ENCODE data around the gene HP1BP3. TPM values are rescaled to one million over a fixed set of nuclear protein-coding genes. Genes with fewer than 3 reads are reported as not detected.

The HP1BP3 gene
- total and polyA plus RNA-seq, 2 of the 4 experiments (the other 2 are of a cell fraction), result 88.4 to 151 TPM

- TF ChIP-seq POLR2A (IDR thresholded peaks at IDR 0.05; ENCODE audit: low read depth, low read length) (no peak; the same call in none of the 2 replicates), MAZ (IDR thresholded peaks at IDR 0.05; ENCODE audit: borderline replicate concordance, low read depth, low read length) (peak; percentile 75), CEBPB (IDR thresholded peaks at IDR 0.05; ENCODE audit: low read depth, low read length) (no peak), CHD1 (IDR thresholded peaks at IDR 0.05; ENCODE audit: low read depth, low read length) (no peak)
Observed at GRCh38 chr1:20786253-20787028, 666 bp downstream of the HP1BP3 start (continued).

GRCh38 chr1:20785907-20786252 lies 1.2 kb downstream of the HP1BP3 start:
- Histone ChIP-seq H3K9me1 (ENCODE audit: insufficient read depth, low read length) (peaks cover 11% of the 10 kb centered on the region; the same call in 1 of the 2 replicates), H3K27ac (ENCODE audit: insufficient read depth, low read length) (peak overlapping the region; percentile 70), H3K27me3 (ENCODE audit: control insufficient read depth, insufficient read depth, low read length) (no peaks in the 10 kb centered on the region), H3K4me2 (ENCODE audit: low read depth, low read length) (peak overlapping the region; percentile 84), H2BK5ac (ENCODE audit: low read depth, low read length, poor library complexity, severe bottlenecking) (peak overlapping the region; percentile 82), H3K4me3 (ENCODE audit: insufficient read depth, low read depth, low read length) (peak overlapping the region; percentile 85), H3K4me1 (ENCODE audit: control insufficient read depth, insufficient read depth, low read length) (peaks cover 2% of the 10 kb centered on the region; the same call in 1 of the 2 replicates), H4K91ac (ENCODE audit: insufficient read depth, low read depth, low read length) (peak overlapping the region; percentile 78), H3K9ac (ENCODE audit: low read depth, low read length) (peak overlapping the region; percentile 71), H3K14ac (replicated peaks; ENCODE audit: low read depth, low read length) (peak overlapping the region; percentile 98), H2BK20ac (ENCODE audit: low read depth, low read length) (no peak overlapping the region), H2AK5ac (ENCODE audit: low read depth, low read length) (peak overlapping the region; percentile 51), H2BK120ac (ENCODE audit: low read depth, low read length) (peak overlapping the region; percentile 24; the same call in 1 of the 2 replicates), H3K36me3 (ENCODE audit: control insufficient read depth, insufficient read depth, low read length) (no peaks in the 10 kb centered on the region), H3K23ac (ENCODE audit: low read depth, low read length) (peak overlapping the region; percentile 94), H3K4ac (ENCODE audit: low read depth, low read length) (peak overlapping the region; percentile 95), H2AFZ (replicated peaks; ENCODE audit: low read length, poor library complexity) (peak overlapping the region; percentile 90), H3K79me1 (ENCODE audit: low read depth in 1 of 2, low read length in 2 of 2) (peaks cover 3 to 28% of the 10 kb centered on the region in 2 experiments; a peak in 3 of 4 replicates), H4K5ac (ENCODE audit: low read depth, low read length) (no peak overlapping the region), H3K9me3 (ENCODE audit: control insufficient read depth, insufficient read depth, low read length) (no peaks in the 10 kb centered on the region), H3K18ac (ENCODE audit: low read depth, low read length) (no peak overlapping the region), H4K20me1 (ENCODE audit: insufficient read depth, low read length) (peaks cover 53% of the 10 kb centered on the region), H2BK15ac (ENCODE audit: low read depth, low read length) (0 out of 3 replicates have a peak overlapping the region, but pooled peaks have one; percentile 27), H3K56ac (ENCODE audit: extremely low read depth, insufficient read depth, low read length) (peak overlapping the region; percentile 85), H4K8ac (ENCODE audit: low read depth in 2 of 2, low read length in 2 of 2) (peak overlapping the region; percentile 32 to 75; a peak in 2 of 4 replicates), H2AK9ac (replicated peaks; ENCODE audit: low read depth, low read length, poor library complexity) (peak overlapping the region; percentile 92)
- DNase-seq (no peak), ATAC-seq (ENCODE audit: low read depth) (no peak)
- BruUV-seq (replicated peaks), result no TSS peak
- intact Hi-C loops (cut with micrococcal nuclease) (loop anchor here (2.0 to 10.0 kb wide), 2 partner anchors 89 to 289 kb away; no protein-coding TSS in a partner anchor), dilution Hi-C loops (cut with HindIII; ENCODE audit: low sequenced_read_pairs, unreplicated experiment) (no loop called here), in situ Hi-C loops (cut with MboI; ENCODE audit: low sequenced_read_pairs) (loop anchor here (10.0 kb wide), 1 partner anchor 409 kb away; no protein-coding TSS in a partner anchor)
- WGBS, 2 experiments (ENCODE audit: extremely low coverage in 2 of 2, insufficient read length in 1 of 2), result 0% methylated on average over 12 of the region's 16 CpGs; no CpG with 5 or more reads in 1 of the 2 experiments
- no peak for TF ChIP-seq RAD21 (IDR thresholded peaks at IDR 0.05; ENCODE audit: low read length)
- no peak for TF ChIP-seq CHD1 (IDR thresholded peaks at IDR 0.05; ENCODE audit: low read depth, low read length)
- TF ChIP-seq MXI1 (IDR thresholded peaks at IDR 0.05; ENCODE audit: borderline replicate concordance, low read depth, low read length), result peak; percentile 44; the same call in 1 of the 2 replicates
- TF ChIP-seq USF2 (IDR thresholded peaks at IDR 0.05; ENCODE audit: low read depth, low read length), result no peak
- no peak for TF ChIP-seq FOS (IDR thresholded peaks at IDR 0.05; ENCODE audit: low read depth, low read length)
- no peak for TF ChIP-seq CEBPB (IDR thresholded peaks at IDR 0.05; ENCODE audit: low read depth, low read length)
- no peak for TF ChIP-seq RFX5 (IDR thresholded peaks at IDR 0.05; ENCODE audit: low read depth, low read length)
- TF ChIP-seq RCOR1 (IDR thresholded peaks at IDR 0.05; ENCODE audit: insufficient replicate concordance, low read length), result no peak
- CTCF ChIA-PET, result interaction anchor here (1.6 kb wide), 1 partner anchor 89 kb away, joined by 4 read pairs; no protein-coding TSS in a partner anchor
- POLR2A ChIA-PET (ENCODE audit: unreplicated experiment), result interaction anchor here (0.6 to 0.9 kb wide), 2 partner anchors 377 to 388 kb away, joined by 3 read pairs; no protein-coding TSS in a partner anchor
